Keratinocyte (primary cell): Measurements from ENCODE around the gene MTR. TPM values are rescaled to one million over a fixed set of nuclear protein-coding genes. Genes with fewer than 3 reads are reported as not detected.

ENCODE experiments used
- DNase-seq: peaks from one replicate; pipeline ENCODE4 v3.0.0-alpha.2; 2011; ENCODE audit warnings: low read depth, missing footprints, low spot score
- FAIRE-seq: peaks from 2 replicates; lab custom pipeline; 2011; peaks lifted over from hg19 to GRCh38; lab: Jason Lieb, UNC
- H2AFZ ChIP-seq: 2 replicates; pipeline ENCODE4 v1.6.0; 2012; ENCODE audit warnings: low read length, control low read depth, inconsistent platforms; ENCODE audit not compliant: control insufficient read depth
- H3K27ac ChIP-seq: 2 replicates; pipeline ENCODE4 v1.5.1; 2011; ENCODE audit warnings: low read length; ENCODE audit not compliant: control insufficient read depth, insufficient read depth
- H3K27me3 ChIP-seq: 3 replicates; pipeline ENCODE4 v1.6.0; 2011; ENCODE audit warnings: low read length; ENCODE audit not compliant: control insufficient read depth, insufficient read depth; ENCODE audit errors: extremely low read depth
- H3K36me3 ChIP-seq, 2 experiments: 2 replicates in 1 of 2; 3 replicates in 1 of 2; pipeline ENCODE4 v1.5.1; 2011; ENCODE audit warnings: low read length in 2 of 2, mild to moderate bottlenecking in 1 of 2; ENCODE audit not compliant: control insufficient read depth in 2 of 2, insufficient read depth in 2 of 2; ENCODE audit errors: extremely low read depth in 1 of 2
- H3K4me1 ChIP-seq: 3 replicates; pipeline ENCODE4 v1.5.1; 2011; ENCODE audit warnings: low read length; ENCODE audit not compliant: control insufficient read depth, insufficient read depth; ENCODE audit errors: extremely low read depth
- H3K4me2 ChIP-seq: 3 replicates; pipeline ENCODE4 v1.6.0; 2011; ENCODE audit warnings: low read depth, low read length; ENCODE audit not compliant: control insufficient read depth, insufficient read depth; ENCODE audit errors: extremely low read depth
- H3K4me3 ChIP-seq, 3 experiments: fragments of 200-600 bp in 1 of 3; sonication (generic) in 1 of 3; 2 replicates in 2 of 3; 3 replicates in 1 of 3; pipeline ENCODE4 v1.5.1; 2011 to 2016; ENCODE audit warnings: low read length in 3 of 3, mild to moderate bottlenecking in 3 of 3, control low read depth in 2 of 3, inconsistent platforms in 1 of 3, low read depth in 1 of 3, mixed read lengths in 1 of 3, mixed run types in 1 of 3, moderate library complexity in 1 of 3; ENCODE audit not compliant: control insufficient read depth in 2 of 3, insufficient read depth in 2 of 3; ENCODE audit errors: extremely low read depth in 1 of 3
- H3K79me2 ChIP-seq: 2 replicates; pipeline ENCODE4 v1.6.0; 2012; ENCODE audit warnings: low read length; ENCODE audit not compliant: control insufficient read depth, insufficient read depth
- H3K9ac ChIP-seq: 3 replicates; pipeline ENCODE4 v1.6.0; 2011; ENCODE audit warnings: low read length; ENCODE audit not compliant: control insufficient read depth, insufficient read depth; ENCODE audit errors: extremely low read depth
- H3K9me1 ChIP-seq: 3 replicates; pipeline ENCODE4 v1.6.0; 2011; ENCODE audit warnings: low read length; ENCODE audit not compliant: control insufficient read depth, insufficient read depth; ENCODE audit errors: extremely low read depth
- H3K9me3 ChIP-seq: 2 replicates; pipeline ENCODE4 v1.5.1; 2012; ENCODE audit warnings: low read depth, low read length; ENCODE audit not compliant: control insufficient read depth
- H4K20me1 ChIP-seq: 3 replicates; pipeline ENCODE4 v1.6.0; 2011; ENCODE audit warnings: low read length; ENCODE audit not compliant: control insufficient read depth, insufficient read depth; ENCODE audit errors: extremely low read depth
- EZH2 ChIP-seq: IDR thresholded peaks from one replicate; pipeline ENCODE4 v1.6.1; 2012; ENCODE audit warnings: inconsistent platforms, mild to moderate bottlenecking, low read length, moderate library complexity
- dilution Hi-C: fragments of 300-500 bp; cut with MboI; formaldehyde crosslinking; loops from one replicate; pipeline ENCODE4 v1.7.0; 2020; ENCODE audit warnings: low sequenced_read_pairs; ENCODE audit not compliant: extremely low pct_ligation_motif_present
- polyA plus RNA-seq, 5 experiments: library from polyadenylated mRNA; depleted of rRNA in 3 of 5; stranded (reverse) in 3 of 5; stranded (forward) in 1 of 5; unstranded in 1 of 5; fragments of >200 nt; gene quantifications; 1 replicate in 1 of 5; 2 replicates in 3 of 5; 3 replicates in 1 of 5; pipeline versions ENCODE4 v1.2.1 to v1.2.3, GENCODE V29; 2011 to 2012; ENCODE audit warnings: missing spikeins in 2 of 5, low read depth in 1 of 5, low replicate concordance in 1 of 5
- TF ChIP-seq, protein P1 (sequence below), 3 experiments: IDR thresholded peaks in 1 of 3; conservative IDR thresholded peaks in 1 of 3; optimal IDR thresholded peaks in 1 of 3; 2 replicates in 2 of 3; 3 replicates in 1 of 3; pipeline versions ENCODE3 to v1.5.1; 2011; ENCODE audit warnings: low read length in 3 of 3, mild to moderate bottlenecking in 3 of 3, moderate library complexity in 2 of 3, control low read depth in 1 of 3, inconsistent platforms in 1 of 3; ENCODE audit not compliant: insufficient read depth in 2 of 3; ENCODE audit errors: extremely low read depth in 1 of 3

MTR gene
- polyA plus RNA-seq, 1 donor (not counting 4 experiments of a cell fraction or from before 2014, with no cell fraction given), result 14.3 TPM

GRCh38 chr1:236765831-236766230 is 29.3 kb upstream of the MTR start:
- dilution Hi-C loops, result no loop called here
- no peaks in the 10 kb centered on the region for H3K27me3 ChIP-seq
- TF ChIP-seq EZH2, result no peak
- TF ChIP-seq, protein P1, sequence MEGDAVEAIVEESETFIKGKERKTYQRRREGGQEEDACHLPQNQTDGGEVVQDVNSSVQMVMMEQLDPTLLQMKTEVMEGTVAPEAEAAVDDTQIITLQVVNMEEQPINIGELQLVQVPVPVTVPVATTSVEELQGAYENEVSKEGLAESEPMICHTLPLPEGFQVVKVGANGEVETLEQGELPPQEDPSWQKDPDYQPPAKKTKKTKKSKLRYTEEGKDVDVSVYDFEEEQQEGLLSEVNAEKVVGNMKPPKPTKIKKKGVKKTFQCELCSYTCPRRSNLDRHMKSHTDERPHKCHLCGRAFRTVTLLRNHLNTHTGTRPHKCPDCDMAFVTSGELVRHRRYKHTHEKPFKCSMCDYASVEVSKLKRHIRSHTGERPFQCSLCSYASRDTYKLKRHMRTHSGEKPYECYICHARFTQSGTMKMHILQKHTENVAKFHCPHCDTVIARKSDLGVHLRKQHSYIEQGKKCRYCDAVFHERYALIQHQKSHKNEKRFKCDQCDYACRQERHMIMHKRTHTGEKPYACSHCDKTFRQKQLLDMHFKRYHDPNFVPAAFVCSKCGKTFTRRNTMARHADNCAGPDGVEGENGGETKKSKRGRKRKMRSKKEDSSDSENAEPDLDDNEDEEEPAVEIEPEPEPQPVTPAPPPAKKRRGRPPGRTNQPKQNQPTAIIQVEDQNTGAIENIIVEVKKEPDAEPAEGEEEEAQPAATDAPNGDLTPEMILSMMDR (optimal IDR thresholded peaks at IDR 0.05 in 1 of 3, IDR thresholded peaks at IDR 0.05 in 1 of 3, conservative IDR thresholded peaks at IDR 0.05 in 1 of 3; ENCODE audit: extremely low read depth in 1 of 3, insufficient read depth in 2 of 3, low read length in 3 of 3), result no peak

GRCh38 chr1:236766506-236766905 is 28.6 kb upstream of the MTR start:
- no peak overlapping the region for H3K27ac ChIP-seq
- H3K4me3 ChIP-seq, result no peak overlapping the region
- H3K9me3 ChIP-seq, result no peaks in the 10 kb centered on the region
- no peaks in the 10 kb centered on the region for H4K20me1 ChIP-seq
- H3K4me2 ChIP-seq, result no peak overlapping the region
- no peak overlapping the region for H2AFZ ChIP-seq
- no peaks in the 10 kb centered on the region for H3K9me1 ChIP-seq
- H3K4me1 ChIP-seq, result no peaks in the 10 kb centered on the region
- TF ChIP-seq EZH2, result no peak
- TF ChIP-seq, protein P1 (optimal IDR thresholded peaks at IDR 0.05 in 1 of 3, IDR thresholded peaks at IDR 0.05 in 1 of 3, conservative IDR thresholded peaks at IDR 0.05 in 1 of 3; ENCODE audit: extremely low read depth in 1 of 3, insufficient read depth in 2 of 3, low read length in 3 of 3), result no peak
- FAIRE-seq (no peak), DNase-seq (no peak)
- H3K79me2 ChIP-seq, result no peaks in the 10 kb centered on the region
- H3K36me3 ChIP-seq, result no peaks in the 10 kb centered on the region
- H3K9ac ChIP-seq, result no peak overlapping the region
- H3K27me3 ChIP-seq, result no peaks in the 10 kb centered on the region
- dilution Hi-C loops, result no loop called here

More at GRCh38 chr1:236765831-236766230, 29.3 kb upstream of the MTR start:
- no peaks in the 10 kb centered on the region for H3K9me1 ChIP-seq
- no peak overlapping the region for H3K27ac ChIP-seq
- no peak overlapping the region for H3K9ac ChIP-seq
- no peak overlapping the region for H3K4me2 ChIP-seq
- DNase-seq, result no peak
- no peaks in the 10 kb centered on the region for H3K79me2 ChIP-seq
- FAIRE-seq, result no peak
- no peaks in the 10 kb centered on the region for H3K9me3 ChIP-seq
- no peak overlapping the region for H3K4me3 ChIP-seq
- H3K36me3 ChIP-seq, result no peaks in the 10 kb centered on the region
- H4K20me1 ChIP-seq, result no peaks in the 10 kb centered on the region
- H3K4me1 ChIP-seq, result no peaks in the 10 kb centered on the region
- no peak overlapping the region for H2AFZ ChIP-seq
